Measurements from ENCODE around the gene AGXT. TPM values are rescaled to one million over a fixed set of nuclear protein-coding genes. Genes with fewer than 3 reads are reported as not detected.

AGXT gene
- polyA plus RNA-seq, 4 donors, result 0.27 to 1.8 (median 0.71) TPM

DNA sequence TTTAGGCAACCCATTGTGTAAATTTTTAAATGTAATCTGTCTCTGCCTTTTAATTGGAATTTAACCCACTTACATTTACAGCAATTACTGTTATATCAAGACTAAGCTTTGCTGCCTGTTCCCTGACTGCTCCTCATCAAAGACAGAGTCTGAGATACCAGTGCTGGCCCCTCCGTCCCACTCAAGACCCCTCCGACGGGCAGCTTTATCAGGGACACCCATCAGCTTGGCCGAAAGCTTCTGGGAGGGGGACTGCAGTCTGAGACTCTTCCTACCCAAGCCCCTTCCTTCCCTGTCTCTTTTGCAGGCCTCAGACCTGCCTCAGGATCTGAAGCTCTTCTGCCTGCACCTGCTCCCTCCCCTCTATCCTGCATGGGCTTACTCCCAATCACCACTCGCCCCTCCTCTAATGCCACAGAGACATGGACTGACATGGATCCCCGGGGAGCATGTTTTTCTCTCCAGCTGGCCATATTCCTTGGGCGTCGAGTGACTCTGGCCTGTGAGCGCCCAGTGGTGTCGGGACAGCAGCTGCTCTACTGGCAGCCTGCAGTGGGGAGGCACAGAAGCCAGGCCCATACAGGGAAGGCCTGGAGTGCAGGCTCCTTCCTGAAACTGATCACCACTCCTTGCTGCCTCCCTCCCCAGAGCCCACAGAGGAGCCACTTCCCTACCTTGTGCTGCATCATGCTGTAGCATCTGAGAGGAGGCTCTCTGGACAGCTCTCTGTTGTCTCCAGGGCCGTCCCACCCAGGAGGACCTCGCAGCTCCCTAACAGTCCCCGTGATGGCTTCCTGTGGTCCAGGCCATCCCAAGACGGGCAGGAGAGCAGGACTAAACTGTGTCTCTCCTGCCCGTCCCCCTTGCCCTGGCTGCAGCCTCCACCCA, 44.9 kb upstream of the AGXT start:
- Histone ChIP-seq H3K9me3 (ENCODE audit: control insufficient read depth in 2 of 2, insufficient read depth in 1 of 2, low read depth in 1 of 2, low read length in 1 of 2) (peaks cover 0 to 14% of the 10 kb centered on the region in 2 donors), H3K36me3 (ENCODE audit: control insufficient read depth in 3 of 3, insufficient read depth in 2 of 3, low read depth in 1 of 3, low read length in 3 of 3) (no peaks in the 10 kb centered on the region), H3K4me3 (ENCODE audit: low read depth in 1 of 3, low read length in 3 of 3) (no peak overlapping the region), H3K27me3 (ENCODE audit: control insufficient read depth in 3 of 3, insufficient read depth in 3 of 3, low read length in 3 of 3) (peaks cover 21 to 62% (median 27%) of the 10 kb centered on the region in 3 donors), H3K27ac (ENCODE audit: low read depth in 1 of 3, low read length in 2 of 3) (no peak overlapping the region), H3K4me1 (ENCODE audit: control insufficient read depth in 3 of 3, insufficient read depth in 2 of 3, low read depth in 1 of 3, low read length in 2 of 3) (no peaks in the 10 kb centered on the region)
- no peak for FAIRE-seq
- 78 to 84% (median 80%) methylated on average over 15 of the region's 15 CpGs for WGBS, 3 donors
- no peak for DNase-seq

DNA sequence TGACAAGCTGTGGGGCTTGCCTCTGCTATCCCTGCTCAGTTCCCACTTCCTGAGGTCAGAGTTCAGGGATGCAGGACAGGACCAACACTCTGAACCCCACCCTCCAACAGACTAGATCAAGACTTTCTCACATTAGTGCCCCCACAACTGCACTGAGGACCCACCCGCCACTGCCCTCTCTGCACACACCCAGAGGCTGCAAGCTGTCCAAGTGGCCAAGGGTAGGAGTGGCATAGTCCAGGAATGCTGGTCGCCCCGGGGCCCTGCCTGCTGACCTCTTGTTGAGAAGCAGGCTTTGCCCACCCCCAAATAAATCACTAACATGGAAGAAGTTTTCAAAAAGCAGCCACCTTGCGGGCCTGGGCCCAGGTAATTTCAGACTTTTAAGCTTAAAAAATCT, 43.1 kb upstream of the AGXT start:
- FAIRE-seq (no peak), DNase-seq (no peak)
- Histone ChIP-seq H3K4me1 (ENCODE audit: control insufficient read depth in 3 of 3, insufficient read depth in 2 of 3, low read depth in 1 of 3, low read length in 2 of 3) (no peaks in the 10 kb centered on the region), H3K9me3 (ENCODE audit: control insufficient read depth in 2 of 2, insufficient read depth in 1 of 2, low read depth in 1 of 2, low read length in 1 of 2) (peaks cover 0 to 14% of the 10 kb centered on the region in 2 donors), H3K36me3 (ENCODE audit: control insufficient read depth in 3 of 3, insufficient read depth in 2 of 3, low read depth in 1 of 3, low read length in 3 of 3) (no peaks in the 10 kb centered on the region), H3K27ac (ENCODE audit: low read depth in 1 of 3, low read length in 2 of 3) (no peak overlapping the region), H3K4me3 (ENCODE audit: low read depth in 1 of 3, low read length in 3 of 3) (no peak overlapping the region), H3K27me3 (ENCODE audit: control insufficient read depth in 3 of 3, insufficient read depth in 3 of 3, low read length in 3 of 3) (peaks cover 9 to 68% (median 21%) of the 10 kb centered on the region in 3 donors)
- 64 to 70% (median 68%) methylated on average over 4 of the region's 4 CpGs for WGBS, 3 donors

DNA sequence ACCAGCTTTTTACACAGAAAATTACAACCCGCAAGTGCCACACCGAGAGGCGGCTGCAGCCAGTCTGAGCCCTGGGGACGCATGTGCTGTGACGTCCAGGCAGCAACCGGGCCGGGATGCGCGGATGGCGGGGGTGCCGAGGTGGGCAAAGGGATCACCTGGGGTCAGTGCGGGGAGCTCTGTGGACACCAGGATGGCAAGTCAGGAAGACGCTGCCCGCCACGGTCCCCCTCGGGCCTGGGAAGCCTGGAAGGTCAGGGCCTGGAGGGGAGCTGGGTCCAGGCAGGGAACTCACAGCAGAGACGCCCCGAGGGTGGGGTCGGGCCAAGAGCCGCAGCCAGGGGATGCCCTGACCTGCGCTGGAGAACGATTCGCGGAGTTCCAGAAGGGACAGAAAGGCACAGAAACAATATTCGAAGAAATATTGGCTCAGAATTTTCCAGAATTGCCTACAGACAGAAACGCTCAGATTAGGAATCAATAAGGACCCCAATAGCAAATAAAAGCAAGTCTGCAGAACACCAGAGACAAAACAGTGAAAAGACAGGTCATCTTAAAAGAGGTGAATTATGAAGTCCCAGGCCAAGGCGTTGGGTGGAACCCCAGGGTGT, 36.9 kb upstream of the AGXT start:
- Histone ChIP-seq H3K27me3 (ENCODE audit: control insufficient read depth in 3 of 3, insufficient read depth in 3 of 3, low read length in 3 of 3) (peaks cover 0 to 39% (median 8%) of the 10 kb centered on the region in 3 donors), H3K4me1 (ENCODE audit: control insufficient read depth in 3 of 3, insufficient read depth in 2 of 3, low read depth in 1 of 3, low read length in 2 of 3) (peaks cover 2 to 8% (median 6%) of the 10 kb centered on the region in 3 donors), H3K4me3 (ENCODE audit: low read depth in 1 of 3, low read length in 3 of 3) (no peak overlapping the region), H3K36me3 (ENCODE audit: control insufficient read depth in 3 of 3, insufficient read depth in 2 of 3, low read depth in 1 of 3, low read length in 3 of 3) (no peaks in the 10 kb centered on the region), H3K9me3 (ENCODE audit: control insufficient read depth in 2 of 2, insufficient read depth in 1 of 2, low read depth in 1 of 2, low read length in 1 of 2) (peaks cover 0 to 2% of the 10 kb centered on the region in 2 donors), H3K27ac (ENCODE audit: low read depth in 1 of 3, low read length in 2 of 3) (no peak overlapping the region)
- FAIRE-seq (no peak), DNase-seq (no peak)
- 11 to 14% (median 14%) methylated on average over 27 of the region's 27 CpGs for WGBS, 3 donors

DNA sequence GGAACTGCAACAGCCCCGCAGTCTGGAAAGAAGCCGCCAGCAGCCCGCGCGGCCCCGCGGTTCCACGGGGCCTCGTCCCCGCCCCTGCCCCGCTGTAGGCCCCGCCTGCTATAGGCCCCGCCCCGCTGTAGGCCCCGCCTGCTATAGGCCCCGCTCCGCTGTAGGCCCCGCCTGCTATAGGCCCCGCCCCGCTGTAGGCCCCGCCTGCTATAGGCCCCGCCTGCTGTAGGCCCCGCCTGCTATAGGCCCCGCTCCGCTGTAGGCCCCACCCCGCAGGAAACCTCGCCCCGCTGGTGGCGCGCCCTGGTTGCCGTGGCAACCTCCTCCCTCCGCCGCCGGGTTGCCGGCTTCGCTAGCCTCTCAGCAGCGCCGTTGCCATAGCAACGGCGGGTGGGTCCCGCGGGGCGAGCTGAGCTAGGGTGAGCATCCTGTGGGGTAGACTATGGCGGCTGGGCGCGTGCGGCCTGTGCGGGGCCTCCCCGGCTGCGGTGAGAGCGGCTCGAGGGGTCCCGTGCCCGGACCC, 36.4 kb upstream of the AGXT start:
- H3K27me3 ChIP-seq (ENCODE audit: control insufficient read depth in 3 of 3, insufficient read depth in 3 of 3, low read length in 3 of 3), result peaks cover 0 to 36% (median 4%) of the 10 kb centered on the region in 3 donors
- H3K9me3 ChIP-seq (ENCODE audit: control insufficient read depth in 2 of 2, insufficient read depth in 1 of 2, low read depth in 1 of 2, low read length in 1 of 2), result no peaks in the 10 kb centered on the region
- no peak overlapping the region for H3K4me3 ChIP-seq (ENCODE audit: low read depth in 1 of 3, low read length in 3 of 3)
- H3K27ac ChIP-seq (ENCODE audit: low read depth in 1 of 3, low read length in 2 of 3), result no peak overlapping the region
- FAIRE-seq (no peak), DNase-seq (peak; percentile 91 to 94)
- H3K4me1 ChIP-seq (ENCODE audit: control insufficient read depth in 3 of 3, insufficient read depth in 2 of 3, low read depth in 1 of 3, low read length in 2 of 3), result peaks cover 2 to 8% (median 6%) of the 10 kb centered on the region in 3 donors
- WGBS, 3 donors, result 2 to 5% (median 3%) methylated on average over 35 to 54 of the region's 54 CpGs
- no peaks in the 10 kb centered on the region for H3K36me3 ChIP-seq (ENCODE audit: control insufficient read depth in 3 of 3, insufficient read depth in 2 of 3, low read depth in 1 of 3, low read length in 3 of 3)

DNA sequence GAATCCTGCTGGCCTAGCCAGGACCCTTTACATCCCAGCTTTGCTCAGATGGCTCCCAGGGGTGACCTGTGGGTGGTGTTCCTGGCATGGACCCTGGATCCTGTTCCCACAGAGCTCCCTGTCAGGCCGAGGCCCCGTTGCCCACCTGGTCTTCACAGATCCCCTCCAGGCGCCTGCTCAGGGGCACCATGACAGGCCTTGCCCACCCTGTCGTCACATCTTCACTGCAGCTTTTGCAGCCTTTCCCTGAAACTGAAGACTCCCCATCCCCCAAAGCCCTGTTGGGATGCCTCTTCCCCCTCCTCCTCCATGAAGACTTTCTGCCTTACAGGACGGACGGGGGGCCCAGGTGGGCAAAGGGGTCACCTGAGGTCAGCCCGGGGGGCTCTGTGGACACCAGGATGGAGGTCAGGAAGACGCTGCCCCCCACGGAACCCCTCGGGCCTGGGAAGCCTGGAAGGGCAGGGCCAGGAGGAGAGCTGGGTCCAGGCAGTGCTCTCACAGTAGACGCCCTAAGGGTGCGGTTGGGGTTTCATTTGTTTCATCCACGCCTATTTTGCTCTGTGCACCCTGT, 35.6 kb upstream of the AGXT start:
- DNase-seq (no peak), FAIRE-seq (no peak)
- WGBS, 3 donors, result 48 to 70% (median 52%) methylated on average over 13 of the region's 13 CpGs
- Histone ChIP-seq H3K36me3 (ENCODE audit: control insufficient read depth in 3 of 3, insufficient read depth in 2 of 3, low read depth in 1 of 3, low read length in 3 of 3) (no peaks in the 10 kb centered on the region), H3K27ac (ENCODE audit: low read depth in 1 of 3, low read length in 2 of 3) (no peak overlapping the region), H3K4me3 (ENCODE audit: low read depth in 1 of 3, low read length in 3 of 3) (no peak overlapping the region), H3K27me3 (ENCODE audit: control insufficient read depth in 3 of 3, insufficient read depth in 3 of 3, low read length in 3 of 3) (peaks cover 0 to 33% (median 0%) of the 10 kb centered on the region in 3 donors), H3K9me3 (ENCODE audit: control insufficient read depth in 2 of 2, insufficient read depth in 1 of 2, low read depth in 1 of 2, low read length in 1 of 2) (no peaks in the 10 kb centered on the region), H3K4me1 (ENCODE audit: control insufficient read depth in 3 of 3, insufficient read depth in 2 of 3, low read depth in 1 of 3, low read length in 2 of 3) (peaks cover 2 to 8% (median 6%) of the 10 kb centered on the region in 3 donors)

DNA sequence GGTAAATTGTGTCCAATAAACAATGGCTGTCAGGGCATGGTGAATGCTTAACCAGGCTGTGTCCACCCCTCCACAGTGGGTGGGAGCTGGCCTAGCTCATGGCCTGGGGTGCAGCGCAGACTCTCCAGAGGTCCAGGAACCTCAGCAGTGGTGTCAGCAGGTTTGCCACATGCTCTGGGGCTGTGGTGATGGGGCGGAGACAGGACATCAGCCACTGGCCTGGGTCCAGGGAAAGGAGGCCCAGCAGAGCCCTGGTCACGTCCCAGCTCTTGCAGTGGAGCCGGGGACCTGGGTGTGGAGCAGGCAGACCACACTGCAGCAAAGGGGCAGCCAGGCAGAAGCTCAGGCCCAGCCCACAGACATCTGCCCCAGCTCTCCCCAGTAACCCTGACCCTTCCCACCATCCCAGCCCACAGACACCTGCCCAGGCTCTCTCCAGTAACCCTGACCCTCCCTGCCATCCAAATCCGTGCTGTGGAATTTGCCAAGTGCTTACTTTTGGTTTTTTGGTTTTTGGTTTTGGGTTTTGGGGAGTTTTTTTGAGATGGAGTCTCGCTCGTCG, 34.8 kb upstream of the AGXT start:
- Histone ChIP-seq H3K9me3 (ENCODE audit: control insufficient read depth in 2 of 2, insufficient read depth in 1 of 2, low read depth in 1 of 2, low read length in 1 of 2) (no peaks in the 10 kb centered on the region), H3K4me3 (ENCODE audit: low read depth in 1 of 3, low read length in 3 of 3) (no peak overlapping the region), H3K4me1 (ENCODE audit: control insufficient read depth in 3 of 3, insufficient read depth in 2 of 3, low read depth in 1 of 3, low read length in 2 of 3) (peaks cover 2 to 8% (median 6%) of the 10 kb centered on the region in 3 donors), H3K27me3 (ENCODE audit: control insufficient read depth in 3 of 3, insufficient read depth in 3 of 3, low read length in 3 of 3) (peaks cover 0 to 27% (median 0%) of the 10 kb centered on the region in 3 donors), H3K36me3 (ENCODE audit: control insufficient read depth in 3 of 3, insufficient read depth in 2 of 3, low read depth in 1 of 3, low read length in 3 of 3) (no peaks in the 10 kb centered on the region), H3K27ac (ENCODE audit: low read depth in 1 of 3, low read length in 2 of 3) (no peak overlapping the region)
- 65 to 76% (median 66%) methylated on average over 8 of the region's 8 CpGs for WGBS, 3 donors
- FAIRE-seq, result no peak
- DNase-seq, result no peak

DNA sequence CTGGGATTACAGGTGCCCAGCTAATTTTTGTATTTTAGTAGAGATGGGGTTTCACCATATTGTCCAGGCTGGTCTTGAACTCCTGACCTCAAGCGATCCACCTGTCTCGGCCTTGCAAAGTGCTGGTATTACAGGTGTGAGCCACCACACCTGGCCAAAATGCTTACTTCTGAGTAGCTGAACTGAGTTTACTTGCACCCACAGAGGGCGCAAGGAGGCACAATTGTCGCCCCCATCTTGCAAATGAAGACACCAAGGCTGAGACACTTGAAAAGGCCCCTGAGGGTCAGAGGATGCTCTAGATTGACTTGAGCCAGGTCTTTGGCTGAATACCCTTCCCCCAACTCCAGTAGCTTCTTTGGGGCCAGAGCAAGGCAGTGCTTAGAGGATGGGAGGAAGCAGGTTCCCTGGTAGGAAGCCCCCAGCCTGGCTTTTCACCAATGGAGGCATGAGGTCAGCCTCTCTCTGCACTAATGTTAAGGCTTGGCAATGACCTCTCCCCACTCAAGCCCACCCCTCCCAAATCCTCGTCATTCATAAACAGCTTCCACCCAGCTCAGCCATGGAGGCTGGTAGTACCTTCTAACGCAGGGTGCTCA, 34.1 kb upstream of the AGXT start:
- H3K9me3 ChIP-seq (ENCODE audit: control insufficient read depth in 2 of 2, insufficient read depth in 1 of 2, low read depth in 1 of 2, low read length in 1 of 2), result no peaks in the 10 kb centered on the region
- no peak for FAIRE-seq
- H3K36me3 ChIP-seq (ENCODE audit: control insufficient read depth in 3 of 3, insufficient read depth in 2 of 3, low read depth in 1 of 3, low read length in 3 of 3), result no peaks in the 10 kb centered on the region
- no peak overlapping the region for H3K4me3 ChIP-seq (ENCODE audit: low read depth in 1 of 3, low read length in 3 of 3)
- peaks cover 0 to 25% (median 0%) of the 10 kb centered on the region in 3 donors for H3K27me3 ChIP-seq (ENCODE audit: control insufficient read depth in 3 of 3, insufficient read depth in 3 of 3, low read length in 3 of 3)
- H3K4me1 ChIP-seq (ENCODE audit: control insufficient read depth in 3 of 3, insufficient read depth in 2 of 3, low read depth in 1 of 3, low read length in 2 of 3), result peaks cover 2 to 8% (median 6%) of the 10 kb centered on the region in 3 donors
- DNase-seq, result no peak
- no peak overlapping the region for H3K27ac ChIP-seq (ENCODE audit: low read depth in 1 of 3, low read length in 2 of 3)
- WGBS, 3 donors, result 57 to 78% (median 62%) methylated on average over 6 of the region's 6 CpGs

DNA sequence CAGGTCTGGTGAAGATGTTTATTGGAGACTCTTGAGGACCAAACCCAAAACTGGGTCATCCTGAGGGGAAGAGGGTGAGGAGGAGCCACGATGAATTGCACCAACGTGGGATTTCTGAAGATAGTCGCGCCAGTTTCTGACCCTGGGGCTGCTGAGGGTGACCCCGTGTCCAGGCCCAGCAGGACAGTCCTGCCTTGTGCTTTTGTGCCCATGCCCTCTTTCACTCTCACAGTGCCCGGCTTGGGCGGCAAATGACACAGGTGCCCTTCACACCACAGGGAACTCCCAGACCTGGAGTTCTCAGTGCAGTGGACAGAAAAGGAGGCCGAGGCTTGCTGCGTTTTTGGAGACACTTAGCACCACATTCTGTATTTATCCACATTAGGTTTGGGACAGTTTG, 33.1 kb upstream of the AGXT start:
- Histone ChIP-seq H3K36me3 (ENCODE audit: control insufficient read depth in 3 of 3, insufficient read depth in 2 of 3, low read depth in 1 of 3, low read length in 3 of 3) (no peaks in the 10 kb centered on the region), H3K27ac (ENCODE audit: low read depth in 1 of 3, low read length in 2 of 3) (no peak overlapping the region), H3K4me3 (ENCODE audit: low read depth in 1 of 3, low read length in 3 of 3) (no peak overlapping the region), H3K9me3 (ENCODE audit: control insufficient read depth in 2 of 2, insufficient read depth in 1 of 2, low read depth in 1 of 2, low read length in 1 of 2) (no peaks in the 10 kb centered on the region), H3K27me3 (ENCODE audit: control insufficient read depth in 3 of 3, insufficient read depth in 3 of 3, low read length in 3 of 3) (peaks cover 0 to 16% (median 0%) of the 10 kb centered on the region in 3 donors), H3K4me1 (ENCODE audit: control insufficient read depth in 3 of 3, insufficient read depth in 2 of 3, low read depth in 1 of 3, low read length in 2 of 3) (peaks cover 2 to 8% (median 6%) of the 10 kb centered on the region in 3 donors)
- DNase-seq (no peak), FAIRE-seq (no peak)
- 69 to 81% (median 70%) methylated on average over 9 of the region's 9 CpGs for WGBS, 3 donors
